OCI-LY3 (cell line): ENCODE measurements around the gene CALY.
A peak's percentile ranks its signal among the peaks of the same experiment; 100 is the strongest.

Experiments
- H2AFZ ChIP-seq: fragments of 200-600, 300-600 bp; shearing (Covaris generic); 2 replicates; pipeline ENCODE4 v1.6.0; 2014; ENCODE audit warnings: antibody characterized with exemption, low read depth, low read length
- H3K27ac ChIP-seq: fragments of 200-600, 300-600 bp; sonication (generic); 2 replicates; pipeline ENCODE4 v1.5.1; 2014; ENCODE audit warnings: mild to moderate bottlenecking, low read length, moderate library complexity, mixed read lengths
- H3K27me3 ChIP-seq: fragments of 200-600, 300-600 bp; sonication (generic); 2 replicates; pipeline ENCODE4 v1.6.1; 2014; ENCODE audit warnings: low read depth, low read length, mixed read lengths
- H3K36me3 ChIP-seq: fragments of 200-600, 300-600 bp; sonication (generic); replicated peaks from 2 replicates; pipeline ENCODE3; 2014; ENCODE audit warnings: low read depth, low read length, mixed read lengths
- H3K4me1 ChIP-seq: fragments of 300-600, 200-600 bp; sonication (generic); 2 replicates; pipeline ENCODE4 v1.6.1; 2014; ENCODE audit warnings: low read length, mixed read lengths
- H3K4me2 ChIP-seq: fragments of 200-600, 300-600 bp; sonication (generic); 2 replicates; pipeline ENCODE4 v1.6.1; 2014; ENCODE audit warnings: low read length, mixed read lengths
- H3K4me3 ChIP-seq: fragments of 300-600, 200-600 bp; sonication (generic); 2 replicates; pipeline ENCODE4 v1.5.1; 2014; ENCODE audit warnings: antibody characterized with exemption, mild to moderate bottlenecking, low read length, moderate library complexity
- H3K79me2 ChIP-seq: fragments of 300-600, 200-600 bp; shearing (Covaris generic); 2 replicates; pipeline ENCODE4 v1.6.1; 2014; ENCODE audit warnings: mild to moderate bottlenecking, low read length, mixed read lengths
- H3K9ac ChIP-seq: fragments of 300-600, 200-600 bp; shearing (Covaris generic); 2 replicates; pipeline ENCODE4 v1.6.0; 2014; ENCODE audit warnings: mild to moderate bottlenecking, low read length, moderate library complexity
- H3K9me3 ChIP-seq: fragments of 200-600, 300-600 bp; shearing (Covaris generic); 2 replicates; pipeline ENCODE4 v1.6.1; 2014; ENCODE audit warnings: low read length, mixed read lengths; ENCODE audit not compliant: insufficient read depth
- H4K20me1 ChIP-seq: fragments of 200-600, 300-600 bp; sonication (generic); 2 replicates; pipeline ENCODE4 v1.6.1; 2016; ENCODE audit warnings: low read length, mixed read lengths; ENCODE audit not compliant: insufficient read depth
- EZH2phosphoT487 ChIP-seq: fragments of 200-600 bp; shearing (Covaris generic); IDR thresholded peaks from 2 replicates; pipeline ENCODE4 v1.6.1; 2018; ENCODE audit warnings: antibody characterized with exemption, mixed run types, low read depth
- TF ChIP-seq, protein P1 (sequence below): fragments of 200-600, 300-600 bp; sonication (generic); IDR thresholded peaks from 2 replicates; pipeline ENCODE4 v1.5.1; 2014; ENCODE audit warnings: antibody characterized with exemption, low read length, low read depth

CALY gene

DNA sequence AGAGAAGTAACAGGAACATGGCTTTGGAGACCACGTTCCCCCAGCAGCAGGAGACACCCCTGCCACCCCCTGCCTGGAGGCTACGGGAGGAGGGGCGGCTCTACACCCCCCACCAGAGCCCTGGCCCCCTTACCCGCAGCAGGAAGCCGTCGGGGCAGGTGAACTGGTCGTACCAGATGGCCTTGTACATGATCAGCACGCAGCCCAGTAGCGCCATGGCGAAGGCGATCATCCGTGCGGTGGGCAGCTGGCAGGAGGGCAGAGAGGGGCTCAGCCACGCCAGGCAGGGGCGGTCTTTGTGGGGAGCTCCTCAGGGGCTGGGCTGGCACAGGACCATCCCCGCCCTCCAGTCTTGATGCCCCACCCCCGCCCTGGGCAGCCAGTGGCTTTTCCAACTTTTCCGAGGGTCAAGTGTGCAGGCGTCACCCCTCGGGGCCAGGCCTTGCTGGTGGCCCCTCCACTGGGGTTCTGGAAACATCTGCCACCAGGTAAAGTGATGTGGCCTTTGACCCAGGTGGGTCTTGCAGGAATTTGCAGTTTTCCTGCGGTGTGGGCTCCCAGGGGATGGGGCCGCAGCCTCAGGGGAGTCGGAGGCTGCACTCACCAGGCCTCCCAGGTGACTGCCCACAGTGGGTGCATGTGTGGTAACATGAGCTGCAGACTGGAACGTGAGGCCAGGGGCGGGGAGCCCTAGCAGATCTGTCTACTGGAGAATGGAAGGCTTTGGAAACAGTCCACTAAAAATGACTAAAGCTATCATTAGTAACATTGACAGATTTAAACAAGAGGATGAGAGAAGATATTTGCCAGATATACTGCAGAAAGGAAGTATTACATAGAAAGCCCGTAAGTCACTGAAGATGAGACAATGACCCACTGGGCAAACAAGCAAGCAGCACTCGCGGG, 9.7 kb downstream of the CALY start:
- H3K27ac ChIP-seq: no peak overlapping the region
- no peaks in the 10 kb centered on the region for H3K36me3 ChIP-seq
- no peaks in the 10 kb centered on the region for H3K9me3 ChIP-seq
- no peak overlapping the region for H3K9ac ChIP-seq
- H3K27me3 ChIP-seq: peaks cover 8% of the 10 kb centered on the region
- no peaks in the 10 kb centered on the region for H3K79me2 ChIP-seq
- no peak overlapping the region for H3K4me3 ChIP-seq
- no peak overlapping the region for H2AFZ ChIP-seq
- no peak for TF ChIP-seq EZH2phosphoT487
- TF ChIP-seq, protein P1, sequence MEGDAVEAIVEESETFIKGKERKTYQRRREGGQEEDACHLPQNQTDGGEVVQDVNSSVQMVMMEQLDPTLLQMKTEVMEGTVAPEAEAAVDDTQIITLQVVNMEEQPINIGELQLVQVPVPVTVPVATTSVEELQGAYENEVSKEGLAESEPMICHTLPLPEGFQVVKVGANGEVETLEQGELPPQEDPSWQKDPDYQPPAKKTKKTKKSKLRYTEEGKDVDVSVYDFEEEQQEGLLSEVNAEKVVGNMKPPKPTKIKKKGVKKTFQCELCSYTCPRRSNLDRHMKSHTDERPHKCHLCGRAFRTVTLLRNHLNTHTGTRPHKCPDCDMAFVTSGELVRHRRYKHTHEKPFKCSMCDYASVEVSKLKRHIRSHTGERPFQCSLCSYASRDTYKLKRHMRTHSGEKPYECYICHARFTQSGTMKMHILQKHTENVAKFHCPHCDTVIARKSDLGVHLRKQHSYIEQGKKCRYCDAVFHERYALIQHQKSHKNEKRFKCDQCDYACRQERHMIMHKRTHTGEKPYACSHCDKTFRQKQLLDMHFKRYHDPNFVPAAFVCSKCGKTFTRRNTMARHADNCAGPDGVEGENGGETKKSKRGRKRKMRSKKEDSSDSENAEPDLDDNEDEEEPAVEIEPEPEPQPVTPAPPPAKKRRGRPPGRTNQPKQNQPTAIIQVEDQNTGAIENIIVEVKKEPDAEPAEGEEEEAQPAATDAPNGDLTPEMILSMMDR: no peak
- no peaks in the 10 kb centered on the region for H3K4me1 ChIP-seq
- H3K4me2 ChIP-seq: no peak overlapping the region
- H4K20me1 ChIP-seq: no peaks in the 10 kb centered on the region

DNA sequence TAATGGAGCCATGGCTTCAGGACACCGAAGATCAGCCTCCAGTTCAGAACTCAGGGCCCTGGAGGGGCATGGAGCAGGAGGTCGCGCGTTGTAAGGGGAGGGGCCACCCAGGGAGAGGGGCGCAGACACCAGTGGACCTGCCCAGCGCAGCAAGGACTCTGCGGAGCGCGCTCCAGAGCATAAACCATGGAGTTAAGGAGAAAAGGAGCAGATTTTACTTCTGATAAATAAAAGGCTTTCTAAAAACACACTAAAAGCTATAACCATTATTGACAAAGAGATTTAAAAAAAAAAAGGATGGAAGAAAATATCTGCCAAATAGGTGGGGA, 10.5 kb downstream of the CALY start:
- no peak overlapping the region for H2AFZ ChIP-seq
- H3K4me2 ChIP-seq: no peak overlapping the region
- no peaks in the 10 kb centered on the region for H3K9me3 ChIP-seq
- H3K27me3 ChIP-seq: peaks cover 8% of the 10 kb centered on the region
- H3K9ac ChIP-seq: no peak overlapping the region
- H3K79me2 ChIP-seq: no peaks in the 10 kb centered on the region
- TF ChIP-seq, protein P1: no peak
- no peak for TF ChIP-seq EZH2phosphoT487
- no peak overlapping the region for H3K27ac ChIP-seq
- no peaks in the 10 kb centered on the region for H4K20me1 ChIP-seq
- H3K4me1 ChIP-seq: no peaks in the 10 kb centered on the region
- no peaks in the 10 kb centered on the region for H3K36me3 ChIP-seq
- H3K4me3 ChIP-seq: no peak overlapping the region

- Histone ChIP-seq H3K27ac (no peak overlapping the region), H3K36me3 (no peaks in the 10 kb centered on the region), H3K9ac (no peak overlapping the region), H3K27me3 (peaks cover 3% of the 10 kb centered on the region; the same call in 1 of the 2 replicates), H3K9me3 (no peaks in the 10 kb centered on the region), H3K4me2 (no peak overlapping the region), H4K20me1 (no peaks in the 10 kb centered on the region), H3K4me3 (no peak overlapping the region), H2AFZ (no peak overlapping the region), H3K79me2 (no peaks in the 10 kb centered on the region), H3K4me1 (no peaks in the 10 kb centered on the region)
- TF ChIP-seq, protein P1: no peak
- no peak for TF ChIP-seq EZH2phosphoT487
These were observed 11.1 kb downstream of the CALY start for GRCh38 chr10:133325440-133326222.

GRCh38 chr10:133324857-133325260, 11.8 kb downstream of the CALY start:
- H2AFZ ChIP-seq: no peak overlapping the region
- H4K20me1 ChIP-seq: no peaks in the 10 kb centered on the region
- H3K36me3 ChIP-seq: no peaks in the 10 kb centered on the region
- H3K4me1 ChIP-seq: no peaks in the 10 kb centered on the region
- TF ChIP-seq, protein P1: no peak
- TF ChIP-seq EZH2phosphoT487: no peak
- H3K4me3 ChIP-seq: no peak overlapping the region
- H3K9ac ChIP-seq: no peak overlapping the region
- peaks cover 3% of the 10 kb centered on the region; the same call in 1 of the 2 replicates for H3K27me3 ChIP-seq
- no peaks in the 10 kb centered on the region for H3K9me3 ChIP-seq
- no peak overlapping the region for H3K27ac ChIP-seq
- H3K4me2 ChIP-seq: peak overlapping the region; percentile 22; the same call in 1 of the 2 replicates
- no peaks in the 10 kb centered on the region for H3K79me2 ChIP-seq
